ENCODE data around the gene NPR2.

The NPR2 gene

GRCh38 chr9:35829084-35829763 is 37.8 kb downstream of the NPR2 start, which contains the start of gene TMEM8B:
TMEM8B (plus strand) TSS chr9:35829228; CDS start chr9:35829448, 220 bp downstream.
- DNase-seq (ENCODE audit: insufficient read length, low spot score) (peak; percentile 91), FAIRE-seq (peak; percentile 86)

- no peak for FAIRE-seq
- no peak for DNase-seq (ENCODE audit: insufficient read length, low spot score)
Observed at GRCh38 chr9:35829764-35830096, 38.3 kb downstream of the NPR2 start.

GRCh38 chr9:35831040-35831439 is 39.6 kb downstream of the NPR2 start:
- DNase-seq (ENCODE audit: insufficient read length, low spot score), result no peak
- no peak for FAIRE-seq

GRCh38 chr9:35832814-35833213 is 41.4 kb downstream of the NPR2 start:
- no peak for FAIRE-seq

GRCh38 chr9:35834260-35835215 is 43.1 kb downstream of the NPR2 start:
- FAIRE-seq (peak; percentile 79), DNase-seq (ENCODE audit: insufficient read length, low spot score) (no peak)

More at GRCh38 chr9:35832814-35833213, 41.4 kb downstream of the NPR2 start:
- no peak for DNase-seq (ENCODE audit: insufficient read length, low spot score)

- DNase-seq (ENCODE audit: insufficient read length, low spot score) (no peak), FAIRE-seq (no peak)
Observed at GRCh38 chr9:35835216-35835632, 43.8 kb downstream of the NPR2 start.

- DNase-seq (ENCODE audit: insufficient read length, low spot score) (no peak), FAIRE-seq (no peak)
Observed at GRCh38 chr9:35835766-35836165, 44.4 kb downstream of the NPR2 start.

GRCh38 chr9:35836595-35836994 is 45.2 kb downstream of the NPR2 start:
- FAIRE-seq, result no peak
- no peak for DNase-seq (ENCODE audit: insufficient read length, low spot score)

- DNase-seq (ENCODE audit: insufficient read length, low spot score), result no peak
- FAIRE-seq, result no peak
Observed at GRCh38 chr9:35839926-35840325, 48.5 kb downstream of the NPR2 start.

- DNase-seq (ENCODE audit: insufficient read length, low spot score) (no peak), FAIRE-seq (no peak)
Observed at GRCh38 chr9:35840881-35841644, 49.7 kb downstream of the NPR2 start.

GRCh38 chr9:35841645-35841900 is 50.2 kb downstream of the NPR2 start:
- FAIRE-seq, result no peak

GRCh38 chr9:35842020-35842745 is 50.8 kb downstream of the NPR2 start:
- FAIRE-seq, result no peak
- DNase-seq (ENCODE audit: insufficient read length, low spot score), result no peak

More at GRCh38 chr9:35841645-35841900, 50.2 kb downstream of the NPR2 start:
- no peak for DNase-seq (ENCODE audit: insufficient read length, low spot score)

- FAIRE-seq, result peak; percentile 84
- DNase-seq (ENCODE audit: insufficient read length, low spot score), result peak; percentile 76
Observed at GRCh38 chr9:35842795-35843194, 51.4 kb downstream of the NPR2 start.

- DNase-seq (ENCODE audit: insufficient read length, low spot score) (peak; percentile 36), FAIRE-seq (peak; percentile 83)
Observed at GRCh38 chr9:35844628-35845270, 53.4 kb downstream of the NPR2 start.

- DNase-seq (ENCODE audit: insufficient read length, low spot score) (no peak), FAIRE-seq (no peak)
Observed at GRCh38 chr9:35845824-35846771, 54.7 kb downstream of the NPR2 start.

- peak; percentile 93 for FAIRE-seq
- peak; percentile 86 for DNase-seq (ENCODE audit: insufficient read length, low spot score)
Observed at GRCh38 chr9:35847792-35848572, 56.6 kb downstream of the NPR2 start.

- FAIRE-seq (no peak), DNase-seq (ENCODE audit: insufficient read length, low spot score) (no peak)
Observed at GRCh38 chr9:35852267-35852815, 61.0 kb downstream of the NPR2 start.

All from GM19239 (cell line).